ENCODE data around the gene TFAP2B. TPM values are rescaled to one million over a fixed set of nuclear protein-coding genes. Genes with fewer than 3 reads are reported as not detected.

TFAP2B gene
- total RNA-seq, 1 experiment from 2014 or later, result not detected

GRCh38 chr6:50792771-50793170, 25.9 kb upstream of the TFAP2B start:
- Histone ChIP-seq H3K4me2 (ENCODE audit: insufficient read depth, insufficient read length, low read length) (no peak overlapping the region), H3K27me3 (ENCODE audit: insufficient read depth, low read length) (no peaks in the 10 kb centered on the region), H3K79me1 (ENCODE audit: insufficient read depth, low read depth, low read length, poor library complexity, severe bottlenecking) (no peaks in the 10 kb centered on the region), H3K14ac (ENCODE audit: insufficient read depth, low read length) (no peak overlapping the region), H3K4me1 (ENCODE audit: insufficient read depth, low read length) (no peaks in the 10 kb centered on the region), H3K9ac (ENCODE audit: extremely low read depth, insufficient read length, low read length) (no peak overlapping the region), H3T11ph (ENCODE audit: low read length) (no peak overlapping the region), H2AK5ac (ENCODE audit: insufficient read length, low read length) (no peak overlapping the region), H3K4ac (ENCODE audit: low read depth, low read length) (no peak overlapping the region), H2BK20ac (ENCODE audit: low read depth, low read length, poor library complexity, severe bottlenecking) (no peak overlapping the region), H3K56ac (ENCODE audit: insufficient read length, low read depth, low read length) (no peak overlapping the region), H2BK12ac (ENCODE audit: insufficient read length, low read depth, low read length) (no peak overlapping the region), H2AFZ (ENCODE audit: low read length) (no peak overlapping the region), H3K79me2 (ENCODE audit: insufficient read depth, low read length) (no peaks in the 10 kb centered on the region), H4K5ac (ENCODE audit: insufficient read length, low read depth, low read length) (no peak overlapping the region), H2BK15ac (ENCODE audit: low read depth, low read length) (no peak overlapping the region), H2BK5ac (ENCODE audit: insufficient read length, low read length) (no peak overlapping the region), H4K20me1 (ENCODE audit: control insufficient read depth, insufficient read depth, insufficient read length) (no peaks in the 10 kb centered on the region), H3K27ac (ENCODE audit: insufficient read length, low read depth, low read length) (no peak overlapping the region), H2BK120ac (ENCODE audit: low read depth, low read length, poor library complexity, severe bottlenecking) (no peak overlapping the region), H3K18ac (ENCODE audit: insufficient read length, low read depth, low read length) (no peak overlapping the region), H4K8ac (replicated peaks; ENCODE audit: insufficient read length, low read depth, low read length) (no peak overlapping the region), H3K23me2 (ENCODE audit: insufficient read length, low read depth, low read length, poor library complexity, severe bottlenecking) (no peaks in the 10 kb centered on the region), H4K91ac (ENCODE audit: insufficient read length, low read depth, low read length) (no peak overlapping the region), H3K23ac (ENCODE audit: insufficient read length, low read depth, low read length) (no peak overlapping the region), H3K9me3 (ENCODE audit: control insufficient read depth, low read depth, low read length) (no peaks in the 10 kb centered on the region)
- H3K4me1 Mint-ChIP-seq, result peaks cover 0 to 2% of the 10 kb centered on the region in 2 experiments; a peak in 2 of 4 replicates
- TF ChIP-seq CTCF (conservative IDR thresholded peaks at IDR 0.05), result no peak
- H3K27me3 Mint-ChIP-seq (ENCODE audit: low read depth), result peaks cover 31% of the 10 kb centered on the region
- no peak overlapping the region for H3K4me3 Mint-ChIP-seq
- DNase-seq, result no peak
- no peaks in the 10 kb centered on the region for H3K9me3 Mint-ChIP-seq
- no peak overlapping the region for H3K27ac Mint-ChIP-seq
- WGBS (ENCODE audit: extremely low coverage, insufficient read length, low lambda C conversion rate), result no CpG with 5 or more reads among the region's 1 CpG
- no peaks in the 10 kb centered on the region for H3K36me3 Mint-ChIP-seq (ENCODE audit: insufficient read depth in 1 of 3, low read depth in 3 of 3)

Data from H9 (cell line).